Caco-2 (cell line): Measurements from ENCODE around the gene FILIP1. TPM values are rescaled to one million over a fixed set of nuclear protein-coding genes. Genes with fewer than 3 reads are reported as not detected.

Source experiments
- BruUV-seq: library from RNA; stranded (reverse); fragments of 400-500 nt; replicated peaks from 2 replicates; lab custom pipeline; 2021; lab: Mats Ljungman, UMichigan
- CTCF ChIA-PET: fragments of 300-600 bp; sonication (Branson Sonifier 250); formaldehyde crosslinking; loops from one replicate; lab custom pipeline; 2022; ENCODE audit warnings: antibody characterized with exemption; lab: Charles Lee
- POLR2A ChIA-PET: fragments of 300-600 bp; sonication (Branson Sonifier 250); formaldehyde crosslinking; loops from one replicate; lab custom pipeline; 2022; ENCODE audit warnings: antibody characterized with exemption; lab: Charles Lee
- DNase-seq, 2 experiments: peaks; one replicate each; pipeline versions ENCODE4 v3.0.0 to v3.0.0-alpha.2; 2020 to 2022
- H3K27me3 ChIP-seq: replicated peaks from 2 replicates; pipeline ENCODE4 v1.6.0; 2011; ENCODE audit warnings: low read length; ENCODE audit not compliant: control insufficient read depth, insufficient read depth
- H3K36me3 ChIP-seq: 2 replicates; pipeline ENCODE4 v1.5.1; 2011; ENCODE audit warnings: low read length; ENCODE audit not compliant: control insufficient read depth, insufficient read depth
- H3K4me1 ChIP-seq: fragments of 250-450 bp; sonication (Bioruptor Pico); 2 replicates; pipeline ENCODE4 v1.5.1; 2020; ENCODE audit warnings: mild to moderate bottlenecking
- H3K4me3 ChIP-seq: 2 replicates; pipeline ENCODE4 v1.5.1; 2011; ENCODE audit warnings: low read depth, mild to moderate bottlenecking, control low read depth, low read length
- H3K9me3 ChIP-seq: fragments of 250-450 bp; sonication (Bioruptor Pico); 2 replicates; pipeline ENCODE4 v1.5.1; 2020; ENCODE audit warnings: mild to moderate bottlenecking, moderate library complexity
- H3K27ac Mint-ChIP-seq: one replicate; pipeline ENCODE4 v1.8.0; 2022; ENCODE audit warnings: mixed read lengths; ENCODE audit not compliant: unreplicated experiment
- H3K27me3 Mint-ChIP-seq: one replicate; pipeline ENCODE4 v1.8.0; 2022; ENCODE audit warnings: mixed read lengths; ENCODE audit not compliant: insufficient read depth, unreplicated experiment
- H3K36me3 Mint-ChIP-seq: one replicate; pipeline ENCODE4 v1.8.0; 2022; ENCODE audit warnings: mild to moderate bottlenecking, mixed read lengths; ENCODE audit not compliant: insufficient read depth, unreplicated experiment
- H3K4me1 Mint-ChIP-seq: one replicate; pipeline ENCODE4 v1.8.0; 2022; ENCODE audit warnings: low read depth, mixed read lengths; ENCODE audit not compliant: unreplicated experiment
- H3K4me3 Mint-ChIP-seq: one replicate; pipeline ENCODE4 v1.8.0; 2022; ENCODE audit warnings: mild to moderate bottlenecking, moderate library complexity, mixed read lengths; ENCODE audit not compliant: unreplicated experiment
- H3K9me3 Mint-ChIP-seq: one replicate; pipeline ENCODE4 v1.8.0; 2022; ENCODE audit warnings: mixed read lengths; ENCODE audit not compliant: unreplicated experiment
- intact Hi-C: fragments of 100-400 bp; cut with micrococcal nuclease; formaldehyde crosslinking; loops from one replicate; pipeline ENCODE4 v1.10.0; 2022; ENCODE audit not compliant: unreplicated experiment
- total RNA-seq: library from RNA; stranded (reverse); gene quantifications from 2 replicates; pipeline ENCODE4 v1.2.3, GENCODE V29; 2022
- TF ChIP-seq, protein P1 (sequence below), 2 experiments: fragments of 200-600 bp in 1 of 2; IDR thresholded peaks; 1 replicate in 1 of 2; 2 replicates in 1 of 2; pipeline versions ENCODE4 v1.5.1 to v1.8.0; 2011 to 2022; ENCODE audit warnings: antibody characterized with exemption in 1 of 2, control low read depth in 1 of 2, inconsistent platforms in 1 of 2, low read depth in 1 of 2, low read length in 1 of 2, mild to moderate bottlenecking in 1 of 2, moderate library complexity in 1 of 2; ENCODE audit not compliant: insufficient read depth in 1 of 2, severe bottlenecking in 1 of 2, unreplicated experiment in 1 of 2

The FILIP1 gene
- total RNA-seq, 1 experiment from 2014 or later = 0.07 TPM

GRCh38 chr6:75376347-75377024 lies 117.1 kb downstream of the FILIP1 start:
- BruUV-seq = no TSS peak
- CTCF ChIA-PET = no interaction called here
- Mint-ChIP-seq H3K27me3 (peaks cover 6% of the 10 kb centered on the region), H3K36me3 (no peaks in the 10 kb centered on the region), H3K4me1 (no peaks in the 10 kb centered on the region), H3K27ac (no peak overlapping the region), H3K9me3 (peaks cover 12% of the 10 kb centered on the region), H3K4me3 (no peak overlapping the region)
- POLR2A ChIA-PET = interaction anchor here (0.5 kb wide), 1 partner anchor 102 kb away, joined by 5 read pairs; no protein-coding TSS in a partner anchor
- Histone ChIP-seq H3K4me1 (no peaks in the 10 kb centered on the region), H3K27me3 (no peaks in the 10 kb centered on the region), H3K9me3 (no peaks in the 10 kb centered on the region), H3K4me3 (no peak overlapping the region), H3K36me3 (no peaks in the 10 kb centered on the region)
- intact Hi-C loops = no loop called here
- no peak for DNase-seq
- TF ChIP-seq, protein P1, sequence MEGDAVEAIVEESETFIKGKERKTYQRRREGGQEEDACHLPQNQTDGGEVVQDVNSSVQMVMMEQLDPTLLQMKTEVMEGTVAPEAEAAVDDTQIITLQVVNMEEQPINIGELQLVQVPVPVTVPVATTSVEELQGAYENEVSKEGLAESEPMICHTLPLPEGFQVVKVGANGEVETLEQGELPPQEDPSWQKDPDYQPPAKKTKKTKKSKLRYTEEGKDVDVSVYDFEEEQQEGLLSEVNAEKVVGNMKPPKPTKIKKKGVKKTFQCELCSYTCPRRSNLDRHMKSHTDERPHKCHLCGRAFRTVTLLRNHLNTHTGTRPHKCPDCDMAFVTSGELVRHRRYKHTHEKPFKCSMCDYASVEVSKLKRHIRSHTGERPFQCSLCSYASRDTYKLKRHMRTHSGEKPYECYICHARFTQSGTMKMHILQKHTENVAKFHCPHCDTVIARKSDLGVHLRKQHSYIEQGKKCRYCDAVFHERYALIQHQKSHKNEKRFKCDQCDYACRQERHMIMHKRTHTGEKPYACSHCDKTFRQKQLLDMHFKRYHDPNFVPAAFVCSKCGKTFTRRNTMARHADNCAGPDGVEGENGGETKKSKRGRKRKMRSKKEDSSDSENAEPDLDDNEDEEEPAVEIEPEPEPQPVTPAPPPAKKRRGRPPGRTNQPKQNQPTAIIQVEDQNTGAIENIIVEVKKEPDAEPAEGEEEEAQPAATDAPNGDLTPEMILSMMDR (IDR thresholded peaks at IDR 0.05; ENCODE audit: insufficient read depth in 1 of 2, low read depth in 1 of 2, low read length in 1 of 2, severe bottlenecking in 1 of 2, unreplicated experiment in 1 of 2) = no peak

- no peaks in the 10 kb centered on the region for H3K9me3 ChIP-seq
- DNase-seq = no peak
- TF ChIP-seq, protein P1 (IDR thresholded peaks at IDR 0.05; ENCODE audit: insufficient read depth in 1 of 2, low read depth in 1 of 2, low read length in 1 of 2, severe bottlenecking in 1 of 2, unreplicated experiment in 1 of 2) = no peak
- H3K9me3 Mint-ChIP-seq = peaks cover 12% of the 10 kb centered on the region
- intact Hi-C loops = no loop called here
- H3K27me3 ChIP-seq = no peaks in the 10 kb centered on the region
- peak overlapping the region; percentile 16 for H3K27ac Mint-ChIP-seq
- peaks cover 6% of the 10 kb centered on the region for H3K27me3 Mint-ChIP-seq
- H3K4me1 ChIP-seq = no peaks in the 10 kb centered on the region
- no peaks in the 10 kb centered on the region for H3K36me3 ChIP-seq
- no peaks in the 10 kb centered on the region for H3K4me1 Mint-ChIP-seq
- no peak overlapping the region for H3K4me3 Mint-ChIP-seq
- no peaks in the 10 kb centered on the region for H3K36me3 Mint-ChIP-seq
- ChIA-PET POLR2A (no interaction called here), CTCF (no interaction called here)
- BruUV-seq = no TSS peak
- H3K4me3 ChIP-seq = no peak overlapping the region
Observed at GRCh38 chr6:75374961-75375400, 118.6 kb downstream of the FILIP1 start.

GRCh38 chr6:75372884-75373283 lies 120.7 kb downstream of the FILIP1 start:
- Mint-ChIP-seq H3K27ac (no peak overlapping the region), H3K9me3 (peaks cover 12% of the 10 kb centered on the region), H3K4me3 (no peak overlapping the region), H3K36me3 (no peaks in the 10 kb centered on the region), H3K4me1 (no peaks in the 10 kb centered on the region), H3K27me3 (peaks cover 6% of the 10 kb centered on the region)
- BruUV-seq = no TSS peak
- ChIA-PET POLR2A (no interaction called here), CTCF (no interaction called here)
- no peaks in the 10 kb centered on the region for H3K27me3 ChIP-seq
- H3K36me3 ChIP-seq = no peaks in the 10 kb centered on the region
- intact Hi-C loops = no loop called here
- H3K4me1 ChIP-seq = no peaks in the 10 kb centered on the region; the same call in 1 of the 2 replicates
- DNase-seq = no peak
- H3K9me3 ChIP-seq = no peaks in the 10 kb centered on the region
- TF ChIP-seq, protein P1 (IDR thresholded peaks at IDR 0.05; ENCODE audit: insufficient read depth in 1 of 2, low read depth in 1 of 2, low read length in 1 of 2, severe bottlenecking in 1 of 2, unreplicated experiment in 1 of 2) = no peak
- H3K4me3 ChIP-seq = no peak overlapping the region
